HepG2 (cell line): Measurements from ENCODE around the gene TCAP. TPM values are rescaled to one million over a fixed set of nuclear protein-coding genes. Genes with fewer than 3 reads are reported as not detected.
A peak's percentile ranks its signal among the peaks of the same experiment; 100 is the strongest.

Experiments used
- ADNP ChIP-seq: sonication (generic); formaldehyde crosslinking; IDR thresholded peaks from 2 replicates; pipeline ENCODE4 v1.4.0; 2020; ENCODE audit warnings: missing genetic modification reagents
- ATF7-NPFF ChIP-seq: sonication (generic); formaldehyde crosslinking; IDR thresholded peaks from 2 replicates; pipeline ENCODE4 v1.8.1; 2023; ENCODE audit warnings: mild to moderate bottlenecking, low read depth, missing genetic modification reagents, moderate library complexity
- BRCA1 ChIP-seq: sonication (generic); formaldehyde crosslinking; IDR thresholded peaks from 2 replicates; pipeline ENCODE4 v1.4.0; 2020; ENCODE audit warnings: missing genetic modification reagents
- MAFG ChIP-seq: sonication (generic); formaldehyde crosslinking; IDR thresholded peaks from 2 replicates; pipeline ENCODE4 v1.5.1; 2020; ENCODE audit warnings: mild to moderate bottlenecking, missing genetic modification reagents
- PHF8 ChIP-seq: sonication (generic); formaldehyde crosslinking; IDR thresholded peaks from 2 replicates; pipeline ENCODE4 v1.5.0; 2020; ENCODE audit warnings: missing genetic modification reagents
- SALL2 ChIP-seq: sonication (generic); formaldehyde crosslinking; IDR thresholded peaks from 2 replicates; pipeline ENCODE4 v1.8.1; 2023; ENCODE audit warnings: mild to moderate bottlenecking, missing genetic modification reagents, inconsistent platforms
- SSRP1 ChIP-seq: IDR thresholded peaks from 2 replicates; pipeline ENCODE4 v1.6.1; 2016; ENCODE audit warnings: control low read depth
- ZNF138 ChIP-seq: sonication (generic); formaldehyde crosslinking; IDR thresholded peaks from 2 replicates; pipeline ENCODE4 v1.5.0; 2020; ENCODE audit warnings: mild to moderate bottlenecking, low read depth, missing genetic modification reagents
- ZNF207 ChIP-seq: fragments of 450-650 bp; IDR thresholded peaks from 2 replicates; pipeline ENCODE4 v1.6.1; 2016; ENCODE audit warnings: antibody characterized with exemption, borderline replicate concordance
- ZNF33A ChIP-seq: sonication (generic); formaldehyde crosslinking; IDR thresholded peaks from 2 replicates; pipeline ENCODE4 v1.5.1; 2020; ENCODE audit warnings: missing genetic modification reagents, mild to moderate bottlenecking, moderate library complexity, borderline replicate concordance
- ZNF572 ChIP-seq: sonication (generic); formaldehyde crosslinking; IDR thresholded peaks from 2 replicates; pipeline ENCODE4 v1.5.1; 2020; ENCODE audit warnings: mild to moderate bottlenecking, missing genetic modification reagents
- ZNF841 ChIP-seq: sonication (generic); formaldehyde crosslinking; IDR thresholded peaks from 2 replicates; pipeline ENCODE4 v1.8.1; 2023; ENCODE audit warnings: missing genetic modification reagents, borderline replicate concordance
- polyA plus RNA-seq, 8 experiments: library from polyadenylated mRNA; depleted of rRNA in 3 of 8; stranded (reverse) in 7 of 8; unstranded in 1 of 8; fragments of >200 nt; fragmentation: Illumina TruSeq in 4 of 8; extraction: Trizol in 4 of 8; gene quantifications; 2 replicates each; pipeline versions ENCODE4 v1.2.1 to v1.2.3, GENCODE V29; 2011 to 2016; ENCODE audit warnings: low read depth in 4 of 8, missing spikeins in 1 of 8, mixed read lengths in 1 of 8; ENCODE audit not compliant: insufficient read depth in 1 of 8
- total RNA-seq, 5 experiments: library from RNA; depleted of rRNA; stranded (reverse); fragments of >200 nt; fragmentation: Illumina TruSeq; extraction: Trizol; gene quantifications; 2 replicates each; pipeline ENCODE4 v1.2.3, GENCODE V29; 2016; ENCODE audit warnings: low read depth in 1 of 5
- TF ChIP-seq, protein P1 (sequence below): sonication (generic); formaldehyde crosslinking; IDR thresholded peaks from 2 replicates; pipeline ENCODE4 v1.4.0; 2020; ENCODE audit warnings: missing genetic modification reagents, borderline replicate concordance
- TF ChIP-seq, protein P2 (sequence below): fragments of 450-650 bp; IDR thresholded peaks from 2 replicates; pipeline ENCODE4 v1.6.1; 2016
- TF ChIP-seq, protein P3 (sequence below): sonication (generic); formaldehyde crosslinking; IDR thresholded peaks from 2 replicates; pipeline ENCODE4 v1.5.1; 2020; ENCODE audit warnings: mild to moderate bottlenecking, missing genetic modification reagents, borderline replicate concordance
- TF ChIP-seq, protein P4 (sequence below): sonication (generic); formaldehyde crosslinking; IDR thresholded peaks from 2 replicates; pipeline ENCODE4 v1.8.1; 2023; ENCODE audit warnings: mild to moderate bottlenecking, inconsistent platforms, moderate library complexity, missing genetic modification reagents, borderline replicate concordance

Gene TCAP
- total and polyA plus RNA-seq, 2 of the 13 experiments (the other 11 are each of a cell fraction or from before 2014, with no cell fraction given): 0.24 to 0.65 TPM

DNA sequence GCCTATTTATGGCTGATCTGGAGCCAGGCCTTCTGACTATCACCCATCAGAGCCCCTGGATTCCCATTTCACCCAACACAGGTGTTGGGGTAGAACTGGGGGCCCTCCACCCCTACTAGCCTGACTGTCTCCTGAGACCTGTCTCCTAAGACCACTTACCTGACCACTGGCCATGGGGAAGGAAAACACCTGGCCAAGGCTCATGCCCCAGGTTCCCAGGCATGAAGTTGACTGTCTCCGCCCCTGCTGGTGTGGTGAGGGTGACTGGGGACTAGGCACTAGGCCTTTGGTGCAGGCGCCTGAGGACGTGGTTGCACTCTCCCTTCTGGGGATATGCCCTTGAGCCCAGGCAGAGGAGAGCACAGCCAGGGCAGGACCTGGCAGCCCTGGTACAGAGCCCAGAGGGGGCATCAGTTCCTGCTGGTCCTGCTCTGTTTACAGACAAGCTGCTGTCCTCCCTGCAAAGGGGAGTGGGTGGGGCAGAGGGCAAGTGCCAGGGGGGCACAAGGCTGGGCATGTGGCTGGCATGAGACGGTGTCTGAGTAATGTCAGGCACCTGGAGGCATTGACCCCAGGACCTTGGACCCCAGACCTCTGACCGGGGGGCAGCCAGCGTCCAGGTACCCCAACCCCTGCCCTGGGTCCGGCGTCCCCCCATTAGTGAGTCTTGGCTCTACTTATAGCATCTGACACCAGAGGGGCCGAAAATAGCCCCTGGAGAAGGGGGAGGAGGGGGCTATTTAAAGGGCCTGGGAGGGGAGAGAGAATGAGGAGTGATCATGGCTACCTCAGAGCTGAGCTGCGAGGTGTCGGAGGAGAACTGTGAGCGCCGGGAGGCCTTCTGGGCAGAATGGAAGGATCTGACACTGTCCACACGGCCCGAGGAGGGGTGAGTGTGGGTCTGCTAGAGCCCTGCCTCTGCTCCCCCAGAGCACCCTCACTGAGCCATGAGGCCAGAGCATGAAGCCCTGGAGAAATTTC is at the start of gene TCAP (continued):
- TF ChIP-seq ZNF207 (no peak), ZNF138 (CRISPR knock-in tag) (no peak), ZNF841 (CRISPR knock-in tag) (no peak), ADNP (CRISPR knock-in tag) (0 out of 2 replicates have a peak, but pooled peaks have one; percentile 31), ZNF33A (CRISPR knock-in tag) (no peak), ZNF572 (CRISPR knock-in tag) (no peak), BRCA1 (CRISPR knock-in tag) (no peak), ATF7-NPFF (CRISPR knock-in tag) (no peak), SSRP1 (CRISPR knock-in tag) (no peak), SALL2 (peak; percentile 58; the same call in 1 of the 2 replicates), MAFG (CRISPR knock-in tag) (no peak), PHF8 (CRISPR knock-in tag) (no peak)
- TF ChIP-seq, protein P1, sequence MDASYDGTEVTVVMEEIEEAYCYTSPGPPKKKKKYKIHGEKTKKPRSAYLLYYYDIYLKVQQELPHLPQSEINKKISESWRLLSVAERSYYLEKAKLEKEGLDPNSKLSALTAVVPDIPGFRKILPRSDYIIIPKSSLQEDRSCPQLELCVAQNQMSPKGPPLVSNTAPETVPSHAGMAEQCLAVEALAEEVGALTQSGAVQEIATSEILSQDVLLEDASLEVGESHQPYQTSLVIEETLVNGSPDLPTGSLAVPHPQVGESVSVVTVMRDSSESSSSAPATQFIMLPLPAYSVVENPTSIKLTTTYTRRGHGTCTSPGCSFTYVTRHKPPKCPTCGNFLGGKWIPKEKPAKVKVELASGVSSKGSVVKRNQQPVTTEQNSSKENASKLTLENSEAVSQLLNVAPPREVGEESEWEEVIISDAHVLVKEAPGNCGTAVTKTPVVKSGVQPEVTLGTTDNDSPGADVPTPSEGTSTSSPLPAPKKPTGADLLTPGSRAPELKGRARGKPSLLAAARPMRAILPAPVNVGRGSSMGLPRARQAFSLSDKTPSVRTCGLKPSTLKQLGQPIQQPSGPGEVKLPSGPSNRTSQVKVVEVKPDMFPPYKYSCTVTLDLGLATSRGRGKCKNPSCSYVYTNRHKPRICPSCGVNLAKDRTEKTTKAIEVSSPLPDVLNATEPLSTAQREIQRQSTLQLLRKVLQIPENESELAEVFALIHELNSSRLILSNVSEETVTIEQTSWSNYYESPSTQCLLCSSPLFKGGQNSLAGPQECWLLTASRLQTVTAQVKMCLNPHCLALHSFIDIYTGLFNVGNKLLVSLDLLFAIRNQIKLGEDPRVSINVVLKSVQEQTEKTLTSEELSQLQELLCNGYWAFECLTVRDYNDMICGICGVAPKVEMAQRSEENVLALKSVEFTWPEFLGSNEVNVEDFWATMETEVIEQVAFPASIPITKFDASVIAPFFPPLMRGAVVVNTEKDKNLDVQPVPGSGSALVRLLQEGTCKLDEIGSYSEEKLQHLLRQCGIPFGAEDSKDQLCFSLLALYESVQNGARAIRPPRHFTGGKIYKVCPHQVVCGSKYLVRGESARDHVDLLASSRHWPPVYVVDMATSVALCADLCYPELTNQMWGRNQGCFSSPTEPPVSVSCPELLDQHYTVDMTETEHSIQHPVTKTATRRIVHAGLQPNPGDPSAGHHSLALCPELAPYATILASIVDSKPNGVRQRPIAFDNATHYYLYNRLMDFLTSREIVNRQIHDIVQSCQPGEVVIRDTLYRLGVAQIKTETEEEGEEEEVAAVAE (CRISPR knock-in tag): no peak
- TF ChIP-seq, protein P2, sequence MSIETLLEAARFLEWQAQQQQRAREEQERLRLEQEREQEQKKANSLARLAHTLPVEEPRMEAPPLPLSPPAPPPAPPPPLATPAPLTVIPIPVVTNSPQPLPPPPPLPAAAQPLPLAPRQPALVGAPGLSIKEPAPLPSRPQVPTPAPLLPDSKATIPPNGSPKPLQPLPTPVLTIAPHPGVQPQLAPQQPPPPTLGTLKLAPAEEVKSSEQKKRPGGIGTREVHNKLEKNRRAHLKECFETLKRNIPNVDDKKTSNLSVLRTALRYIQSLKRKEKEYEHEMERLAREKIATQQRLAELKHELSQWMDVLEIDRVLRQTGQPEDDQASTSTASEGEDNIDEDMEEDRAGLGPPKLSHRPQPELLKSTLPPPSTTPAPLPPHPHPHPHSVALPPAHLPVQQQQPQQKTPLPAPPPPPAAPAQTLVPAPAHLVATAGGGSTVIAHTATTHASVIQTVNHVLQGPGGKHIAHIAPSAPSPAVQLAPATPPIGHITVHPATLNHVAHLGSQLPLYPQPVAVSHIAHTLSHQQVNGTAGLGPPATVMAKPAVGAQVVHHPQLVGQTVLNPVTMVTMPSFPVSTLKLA: no peak
- TF ChIP-seq, protein P3, sequence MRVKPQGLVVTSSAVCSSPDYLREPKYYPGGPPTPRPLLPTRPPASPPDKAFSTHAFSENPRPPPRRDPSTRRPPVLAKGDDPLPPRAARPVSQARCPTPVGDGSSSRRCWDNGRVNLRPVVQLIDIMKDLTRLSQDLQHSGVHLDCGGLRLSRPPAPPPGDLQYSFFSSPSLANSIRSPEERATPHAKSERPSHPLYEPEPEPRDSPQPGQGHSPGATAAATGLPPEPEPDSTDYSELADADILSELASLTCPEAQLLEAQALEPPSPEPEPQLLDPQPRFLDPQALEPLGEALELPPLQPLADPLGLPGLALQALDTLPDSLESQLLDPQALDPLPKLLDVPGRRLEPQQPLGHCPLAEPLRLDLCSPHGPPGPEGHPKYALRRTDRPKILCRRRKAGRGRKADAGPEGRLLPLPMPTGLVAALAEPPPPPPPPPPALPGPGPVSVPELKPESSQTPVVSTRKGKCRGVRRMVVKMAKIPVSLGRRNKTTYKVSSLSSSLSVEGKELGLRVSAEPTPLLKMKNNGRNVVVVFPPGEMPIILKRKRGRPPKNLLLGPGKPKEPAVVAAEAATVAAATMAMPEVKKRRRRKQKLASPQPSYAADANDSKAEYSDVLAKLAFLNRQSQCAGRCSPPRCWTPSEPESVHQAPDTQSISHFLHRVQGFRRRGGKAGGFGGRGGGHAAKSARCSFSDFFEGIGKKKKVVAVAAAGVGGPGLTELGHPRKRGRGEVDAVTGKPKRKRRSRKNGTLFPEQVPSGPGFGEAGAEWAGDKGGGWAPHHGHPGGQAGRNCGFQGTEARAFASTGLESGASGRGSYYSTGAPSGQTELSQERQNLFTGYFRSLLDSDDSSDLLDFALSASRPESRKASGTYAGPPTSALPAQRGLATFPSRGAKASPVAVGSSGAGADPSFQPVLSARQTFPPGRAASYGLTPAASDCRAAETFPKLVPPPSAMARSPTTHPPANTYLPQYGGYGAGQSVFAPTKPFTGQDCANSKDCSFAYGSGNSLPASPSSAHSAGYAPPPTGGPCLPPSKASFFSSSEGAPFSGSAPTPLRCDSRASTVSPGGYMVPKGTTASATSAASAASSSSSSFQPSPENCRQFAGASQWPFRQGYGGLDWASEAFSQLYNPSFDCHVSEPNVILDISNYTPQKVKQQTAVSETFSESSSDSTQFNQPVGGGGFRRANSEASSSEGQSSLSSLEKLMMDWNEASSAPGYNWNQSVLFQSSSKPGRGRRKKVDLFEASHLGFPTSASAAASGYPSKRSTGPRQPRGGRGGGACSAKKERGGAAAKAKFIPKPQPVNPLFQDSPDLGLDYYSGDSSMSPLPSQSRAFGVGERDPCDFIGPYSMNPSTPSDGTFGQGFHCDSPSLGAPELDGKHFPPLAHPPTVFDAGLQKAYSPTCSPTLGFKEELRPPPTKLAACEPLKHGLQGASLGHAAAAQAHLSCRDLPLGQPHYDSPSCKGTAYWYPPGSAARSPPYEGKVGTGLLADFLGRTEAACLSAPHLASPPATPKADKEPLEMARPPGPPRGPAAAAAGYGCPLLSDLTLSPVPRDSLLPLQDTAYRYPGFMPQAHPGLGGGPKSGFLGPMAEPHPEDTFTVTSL (CRISPR knock-in tag): no peak
- TF ChIP-seq, protein P4, sequence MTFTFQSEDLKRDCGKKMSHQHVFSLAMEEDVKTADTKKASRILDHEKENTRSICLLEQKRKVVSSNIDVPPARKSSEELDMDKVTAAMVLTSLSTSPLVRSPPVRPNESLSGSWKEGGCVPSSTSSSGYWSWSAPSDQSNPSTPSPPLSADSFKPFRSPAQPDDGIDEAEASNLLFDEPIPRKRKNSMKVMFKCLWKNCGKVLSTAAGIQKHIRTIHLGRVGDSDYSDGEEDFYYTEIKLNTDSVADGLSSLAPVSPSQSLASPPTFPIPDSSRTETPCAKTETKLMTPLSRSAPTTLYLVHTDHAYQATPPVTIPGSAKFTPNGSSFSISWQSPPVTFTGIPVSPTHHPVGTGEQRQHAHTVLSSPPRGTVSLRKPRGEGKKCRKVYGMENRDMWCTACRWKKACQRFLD: no peak
